ENCODE data around the gene GALNTL6. TPM values are rescaled to one million over a fixed set of nuclear protein-coding genes. Genes with fewer than 3 reads are reported as not detected.

Gene GALNTL6
- total RNA-seq, 6 donors from 2014 or later = 0.26 to 18.9 TPM; not detected in 4

GRCh38 chr4:173057901-173058300, 1244.7 kb downstream of the GALNTL6 start:
- no peak for DNase-seq
- H3K4me1 ChIP-seq = no peaks in the 10 kb centered on the region
- H3K4me3 ChIP-seq = no peak overlapping the region
- TF ChIP-seq POLR2A (IDR thresholded peaks at IDR 0.05) = no peak
- TF ChIP-seq CTCF (IDR thresholded peaks at IDR 0.05) = no peak
- TF ChIP-seq POLR2AphosphoS5 (IDR thresholded peaks at IDR 0.05) = no peak
- TF ChIP-seq EP300 (IDR thresholded peaks at IDR 0.05) = no peak
- no peaks in the 10 kb centered on the region for H3K36me3 ChIP-seq
- H3K27ac ChIP-seq = no peak overlapping the region
- 56 to 60% methylated on average over 1 of the region's 1 CpG for WGBS, 2 donors
- H3K9me3 ChIP-seq = no peaks in the 10 kb centered on the region
- peak in 1 of 2 donors; percentile 28 for ATAC-seq (ENCODE audit: low FRiP score in 2 of 2)
- no peaks in the 10 kb centered on the region for H3K27me3 ChIP-seq

- Histone ChIP-seq H3K9me3 (no peaks in the 10 kb centered on the region), H3K27me3 (no peaks in the 10 kb centered on the region), H3K4me3 (no peak overlapping the region), H3K27ac (no peak overlapping the region), H3K4me1 (no peaks in the 10 kb centered on the region), H3K36me3 (no peaks in the 10 kb centered on the region)
- DNase-seq = no peak
- TF ChIP-seq EP300 (IDR thresholded peaks at IDR 0.05) = no peak
- TF ChIP-seq POLR2A (IDR thresholded peaks at IDR 0.05) = no peak
- no peak for TF ChIP-seq POLR2AphosphoS5 (IDR thresholded peaks at IDR 0.05)
- WGBS, 2 donors = 70 to 75% methylated on average over 4 of the region's 4 CpGs
- ATAC-seq (ENCODE audit: low FRiP score in 2 of 2) = no peak
Observed at GRCh38 chr4:173061160-173061559, 1248.0 kb downstream of the GALNTL6 start.

- H3K27ac ChIP-seq = no peak overlapping the region
- no peak for TF ChIP-seq EP300 (IDR thresholded peaks at IDR 0.05)
- no peak for TF ChIP-seq POLR2A (IDR thresholded peaks at IDR 0.05)
- no peak for TF ChIP-seq CTCF (IDR thresholded peaks at IDR 0.05)
- no peak for TF ChIP-seq POLR2AphosphoS5 (IDR thresholded peaks at IDR 0.05)
- no peak for ATAC-seq (ENCODE audit: low FRiP score in 2 of 2)
- WGBS, 2 donors = 50 to 71% methylated on average over 1 of the region's 1 CpG
- H3K9me3 ChIP-seq = peaks cover 0 to 12% (median 4%) of the 10 kb centered on the region in 4 donors
- no peaks in the 10 kb centered on the region for H3K27me3 ChIP-seq
- H3K4me3 ChIP-seq = no peak overlapping the region
- no peaks in the 10 kb centered on the region for H3K4me1 ChIP-seq
- DNase-seq = no peak
- H3K36me3 ChIP-seq = no peaks in the 10 kb centered on the region
Observed at GRCh38 chr4:173073939-173074500, 1260.8 kb downstream of the GALNTL6 start.

GRCh38 chr4:173074501-173074946, 1261.3 kb downstream of the GALNTL6 start:
- Histone ChIP-seq H3K27ac (no peak overlapping the region), H3K27me3 (no peaks in the 10 kb centered on the region), H3K36me3 (no peaks in the 10 kb centered on the region), H3K9me3 (peaks cover 0 to 9% (median 3%) of the 10 kb centered on the region in 4 donors), H3K4me3 (no peak overlapping the region), H3K4me1 (no peaks in the 10 kb centered on the region)
- ATAC-seq (ENCODE audit: low FRiP score in 2 of 2) = no peak
- DNase-seq = no peak
- 79 to 86% methylated on average over 3 of the region's 3 CpGs for WGBS, 2 donors
- TF ChIP-seq POLR2AphosphoS5 (IDR thresholded peaks at IDR 0.05) = no peak
- no peak for TF ChIP-seq POLR2A (IDR thresholded peaks at IDR 0.05)
- TF ChIP-seq CTCF (IDR thresholded peaks at IDR 0.05) = no peak
- TF ChIP-seq EP300 (IDR thresholded peaks at IDR 0.05) = no peak

- Histone ChIP-seq H3K36me3 (no peaks in the 10 kb centered on the region), H3K4me3 (no peak overlapping the region), H3K27me3 (no peaks in the 10 kb centered on the region), H3K4me1 (no peaks in the 10 kb centered on the region), H3K27ac (no peak overlapping the region), H3K9me3 (peaks cover 0 to 9% (median 0%) of the 10 kb centered on the region in 4 donors)
- TF ChIP-seq POLR2A (IDR thresholded peaks at IDR 0.05) (no peak), POLR2AphosphoS5 (IDR thresholded peaks at IDR 0.05) (no peak), EP300 (IDR thresholded peaks at IDR 0.05) (no peak), CTCF (IDR thresholded peaks at IDR 0.05) (no peak)
- DNase-seq = no peak
- WGBS, 2 donors = 87 to 91% methylated on average over 3 of the region's 3 CpGs
- ATAC-seq (ENCODE audit: low FRiP score in 2 of 2) = no peak
Observed at GRCh38 chr4:173076903-173077634, 1263.9 kb downstream of the GALNTL6 start.
